ENCODE measurements around the gene NCAPG. TPM values are rescaled to one million over a fixed set of nuclear protein-coding genes. Genes with fewer than 3 reads are reported as not detected.
A peak's percentile ranks its signal among the peaks of the same experiment; 100 is the strongest.

NCAPG gene
- total RNA-seq, 1 donor from 2014 or later: 1.5 TPM

- no peak for DNase-seq
- Mint-ChIP-seq H3K4me3 (no peak overlapping the region), H3K9me3 (no peaks in the 10 kb centered on the region), H3K27ac (no peak overlapping the region), H3K27me3 (no peaks in the 10 kb centered on the region), H3K36me3 (ENCODE audit: low read depth) (peaks cover 14% of the 10 kb centered on the region), H3K4me1 (peaks cover 40% of the 10 kb centered on the region)
- POLR2A ChIA-PET: interaction anchor here (0.5 kb wide), 1 partner anchor 8 kb away, joined by 4 read pairs; no protein-coding TSS in a partner anchor
- no peak for ATAC-seq (ENCODE audit: low read depth)
- CTCF ChIA-PET: no interaction called here
- intact Hi-C loops (cut with micrococcal nuclease): loop anchor here (5.0 kb wide), 1 partner anchor 1586 kb away; the partner anchor contains the start of gene TAPT1
- no peak for TF ChIP-seq CTCF (IDR thresholded peaks at IDR 0.05)
These were observed 2.0 kb downstream of the NCAPG start for GRCh38 chr4:17812801-17813200.

- TF ChIP-seq CTCF (IDR thresholded peaks at IDR 0.05): no peak
- ATAC-seq (ENCODE audit: low read depth) (no peak), DNase-seq (no peak)
- intact Hi-C loops (cut with micrococcal nuclease): loop anchor here (5.0 kb wide), 1 partner anchor 1587 kb away; the partner anchor contains the start of gene TAPT1
- H3K36me3 Mint-ChIP-seq (ENCODE audit: low read depth): peaks cover 7% of the 10 kb centered on the region
- H3K27ac Mint-ChIP-seq: no peak overlapping the region
- no peaks in the 10 kb centered on the region for H3K9me3 Mint-ChIP-seq
- peaks cover 28% of the 10 kb centered on the region for H3K4me1 Mint-ChIP-seq
- H3K4me3 Mint-ChIP-seq: no peak overlapping the region
- no peaks in the 10 kb centered on the region for H3K27me3 Mint-ChIP-seq
- POLR2A ChIA-PET: no interaction called here
- CTCF ChIA-PET: no interaction called here
These were observed 3.4 kb downstream of the NCAPG start for GRCh38 chr4:17814140-17814539.

- DNase-seq: no peak
- Mint-ChIP-seq H3K27ac (no peak overlapping the region), H3K4me3 (no peak overlapping the region), H3K4me1 (peaks cover 12% of the 10 kb centered on the region), H3K27me3 (no peaks in the 10 kb centered on the region), H3K9me3 (no peaks in the 10 kb centered on the region), H3K36me3 (ENCODE audit: low read depth) (no peaks in the 10 kb centered on the region)
- no peak for TF ChIP-seq CTCF (IDR thresholded peaks at IDR 0.05)
- ChIA-PET POLR2A (interaction anchor here (0.6 kb wide), 1 partner anchor 210 kb away, joined by 3 read pairs; no protein-coding TSS in a partner anchor), CTCF (interaction anchor here (1.3 to 2.4 kb wide), 6 partner anchors 20 to 779 kb away, joined by 3 to 28 read pairs (median 6); no protein-coding TSS in a partner anchor)
- intact Hi-C loops (cut with micrococcal nuclease): loop anchor here (2.0 kb wide), 1 partner anchor 327 kb away; no protein-coding TSS in a partner anchor
- ATAC-seq (ENCODE audit: low read depth): no peak
These were observed 5.4 kb downstream of the NCAPG start for GRCh38 chr4:17816142-17816541.

- POLR2A ChIA-PET: no interaction called here
- DNase-seq: no peak
- Mint-ChIP-seq H3K27me3 (no peaks in the 10 kb centered on the region), H3K4me3 (no peak overlapping the region), H3K27ac (no peak overlapping the region), H3K9me3 (no peaks in the 10 kb centered on the region), H3K36me3 (ENCODE audit: low read depth) (no peaks in the 10 kb centered on the region), H3K4me1 (peaks cover 8% of the 10 kb centered on the region)
- CTCF ChIA-PET: interaction anchor here (0.6 to 2.4 kb wide), 16 partner anchors 9 to 778 kb away, joined by 3 to 28 read pairs (median 5); no protein-coding TSS in a partner anchor
- intact Hi-C loops (cut with micrococcal nuclease): loop anchor here (1.0 to 2.0 kb wide), 2 partner anchors 326 to 776 kb away; no protein-coding TSS in a partner anchor
- no peak for TF ChIP-seq CTCF (IDR thresholded peaks at IDR 0.05)
- ATAC-seq (ENCODE audit: low read depth): peak; percentile 82
These were observed 6.2 kb downstream of the NCAPG start for GRCh38 chr4:17817027-17817426.

- POLR2A ChIA-PET: no interaction called here
- Mint-ChIP-seq H3K27me3 (no peaks in the 10 kb centered on the region), H3K36me3 (ENCODE audit: low read depth) (no peaks in the 10 kb centered on the region), H3K9me3 (no peaks in the 10 kb centered on the region), H3K4me1 (peaks cover 4% of the 10 kb centered on the region), H3K4me3 (no peak overlapping the region), H3K27ac (no peak overlapping the region)
- DNase-seq: no peak
- CTCF ChIA-PET: no interaction called here
- intact Hi-C loops (cut with micrococcal nuclease): no loop called here
- TF ChIP-seq CTCF (IDR thresholded peaks at IDR 0.05): no peak
- no peak for ATAC-seq (ENCODE audit: low read depth)
These were observed 13.3 kb downstream of the NCAPG start for GRCh38 chr4:17823871-17824669.
